GM12865 (cell line): Measurements from ENCODE around the gene VPS18.

Source experiments
- DNase-seq: peaks from one replicate; pipeline ENCODE4 v3.0.0; 2010; ENCODE audit warnings: low read depth
- H3K4me3 ChIP-seq: 2 replicates; pipeline ENCODE4 v1.5.1; 2011; ENCODE audit warnings: mild to moderate bottlenecking, low read depth, low read length, control low read depth
- CTCF ChIP-seq: IDR thresholded peaks from 2 replicates; pipeline ENCODE4 v1.5.1; 2011; ENCODE audit warnings: low read length, control low read depth, low read depth, inconsistent platforms; ENCODE audit not compliant: insufficient read depth; ENCODE audit errors: missing control alignments

VPS18 gene

DNA sequence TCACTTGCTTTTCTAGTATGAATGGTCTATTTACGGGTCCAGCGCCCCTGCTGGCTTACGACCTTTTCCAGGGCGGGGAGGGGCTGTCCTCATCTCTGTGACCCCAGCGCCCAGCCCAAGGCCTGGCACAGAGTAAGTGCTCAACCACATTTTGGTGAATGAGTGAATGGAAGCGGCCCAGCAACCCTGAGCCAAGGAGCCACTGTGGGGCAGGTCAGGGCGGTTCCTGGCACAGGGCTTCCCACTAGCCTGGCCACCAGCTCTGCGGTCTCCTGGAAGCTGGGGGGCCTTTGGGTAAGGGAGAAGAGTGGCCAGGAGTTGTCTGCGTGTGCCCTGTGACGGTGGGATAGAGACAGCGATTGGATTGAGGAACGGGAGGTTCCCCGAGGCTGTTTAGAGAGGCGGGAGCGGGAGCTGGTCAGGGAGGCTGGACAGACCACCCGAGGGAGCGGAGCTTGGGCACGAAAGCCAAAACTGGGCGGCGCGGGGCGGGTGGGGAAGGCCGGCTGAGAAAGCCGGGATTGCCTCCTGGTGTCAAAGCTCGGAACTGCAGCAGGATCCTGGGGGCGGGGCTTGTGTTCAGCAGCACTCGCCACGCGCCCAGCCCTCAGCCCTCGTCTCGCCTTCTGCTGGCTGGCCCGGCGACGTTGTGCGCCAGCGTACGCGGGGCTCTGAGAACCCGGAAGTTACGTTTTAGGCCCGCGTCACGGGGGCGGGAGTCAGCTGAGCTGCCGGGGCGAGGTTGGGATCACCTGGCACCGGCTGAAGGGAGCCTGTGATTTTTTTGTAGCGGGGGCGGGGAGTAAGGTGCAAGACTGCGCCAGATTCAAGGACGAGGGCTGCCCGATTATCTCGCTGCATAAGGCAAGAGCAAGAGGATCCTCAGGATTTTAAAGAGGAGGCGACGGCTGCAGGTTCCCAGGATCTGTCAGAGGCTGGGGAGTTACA is at the start of gene VPS18:
Gene VPS18, plus strand, starts transcription at position 718 of the 948 bp plus-strand sequence. CDS start 319 bp downstream, outside the sequence.
- DNase-seq: peak; percentile 99
- TF ChIP-seq CTCF: peak; percentile 92
- peak within 1 kb of the TSS; percentile 82 for H3K4me3 ChIP-seq

DNA sequence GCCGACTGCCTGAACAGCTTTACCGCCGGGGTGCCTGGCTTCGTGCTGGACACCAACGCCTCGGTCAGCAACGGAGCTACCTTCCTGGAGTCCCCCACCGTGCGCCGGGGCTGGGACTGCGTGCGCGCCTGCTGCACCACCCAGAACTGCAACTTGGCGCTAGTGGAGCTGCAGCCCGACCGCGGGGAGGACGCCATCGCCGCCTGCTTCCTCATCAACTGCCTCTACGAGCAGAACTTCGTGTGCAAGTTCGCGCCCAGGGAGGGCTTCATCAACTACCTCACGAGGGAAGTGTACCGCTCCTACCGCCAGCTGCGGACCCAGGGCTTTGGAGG is 49.6 kb upstream of the VPS18 start:
- TF ChIP-seq CTCF: no peak
- DNase-seq: peak; percentile 29
- peak overlapping the region; percentile 54 for H3K4me3 ChIP-seq

DNA sequence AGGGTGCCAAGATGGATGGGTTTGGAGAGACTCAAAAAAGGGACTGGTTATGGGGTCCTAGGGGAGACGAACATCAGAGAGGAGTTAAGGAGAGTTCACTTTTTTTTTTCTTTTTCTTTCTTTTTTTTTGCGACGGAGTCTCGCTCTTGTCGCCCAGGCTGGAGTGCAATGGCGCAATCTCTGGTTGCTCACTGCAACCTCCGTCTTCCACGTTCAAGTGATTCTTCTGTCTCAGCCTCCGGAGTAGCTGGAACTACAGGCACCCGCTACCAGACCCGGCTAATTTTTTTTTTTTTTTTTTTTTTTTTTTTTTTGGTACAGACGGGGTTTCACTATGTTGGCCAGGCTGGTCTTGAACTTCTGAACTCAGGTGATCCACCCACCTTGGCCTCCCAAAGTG is 49.2 kb upstream of the VPS18 start:
- no peak for TF ChIP-seq CTCF
- H3K4me3 ChIP-seq: peak overlapping the region; percentile 54
- DNase-seq: no peak

GRCh38 chr15:40845511-40846284 is 48.6 kb upstream of the VPS18 start:
- no peak overlapping the region for H3K4me3 ChIP-seq
- TF ChIP-seq CTCF: no peak
- no peak for DNase-seq

DNA sequence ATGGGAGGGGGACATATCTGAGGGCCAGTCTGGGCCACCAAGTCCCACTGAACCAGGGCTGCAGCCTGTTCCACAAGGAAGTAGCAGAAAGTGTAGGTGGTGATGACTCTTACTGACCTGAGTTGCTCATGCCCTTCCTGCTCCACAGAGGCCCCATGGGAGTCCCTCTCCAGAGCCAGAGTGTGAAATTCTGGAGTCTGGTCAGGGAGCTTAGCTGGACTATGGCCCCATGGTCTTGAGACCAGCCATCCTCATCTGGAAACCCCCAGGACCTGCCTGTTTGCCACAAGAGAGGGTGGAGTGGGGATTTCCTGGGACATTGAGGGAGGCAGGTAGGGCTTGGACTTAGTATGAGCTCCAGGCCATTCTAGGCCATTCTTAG is 47.4 kb upstream of the VPS18 start:
- no peak overlapping the region for H3K4me3 ChIP-seq
- TF ChIP-seq CTCF: no peak

GRCh38 chr15:40847223-40847961 is 46.9 kb upstream of the VPS18 start:
- H3K4me3 ChIP-seq: no peak overlapping the region
- no peak for TF ChIP-seq CTCF
- DNase-seq: peak; percentile 66

More for the DNA sequence above, 47.4 kb upstream of the VPS18 start:
- DNase-seq: peak; percentile 38
